ENCODE results near the gene FAM199X. TPM values are rescaled to one million over a fixed set of nuclear protein-coding genes. Genes with fewer than 3 reads are reported as not detected.

Gene FAM199X
- total RNA-seq, 1 donor from 2014 or later: 15.2 TPM

GRCh38 chrX:104141087-104141760 lies 25.0 kb upstream of the FAM199X start:
- Mint-ChIP-seq H3K27me3 (ENCODE audit: low read depth) (no peaks in the 10 kb centered on the region), H3K27ac (ENCODE audit: unreplicated experiment) (no peak overlapping the region), H3K36me3 (ENCODE audit: low read depth) (no peaks in the 10 kb centered on the region), H3K4me3 (ENCODE audit: unreplicated experiment) (no peak overlapping the region), H3K9me3 (ENCODE audit: low read depth) (no peaks in the 10 kb centered on the region), H3K4me1 (ENCODE audit: low read depth) (peaks cover 8% of the 10 kb centered on the region)
- DNase-seq (ENCODE audit: low spot score): no peak
- no peak for TF ChIP-seq CTCF (IDR thresholded peaks at IDR 0.05)

GRCh38 chrX:104151037-104151436 lies 15.2 kb upstream of the FAM199X start:
- no peak for TF ChIP-seq CTCF (IDR thresholded peaks at IDR 0.05)
- Mint-ChIP-seq H3K9me3 (ENCODE audit: low read depth) (no peaks in the 10 kb centered on the region), H3K36me3 (ENCODE audit: low read depth) (no peaks in the 10 kb centered on the region), H3K4me3 (ENCODE audit: unreplicated experiment) (no peak overlapping the region), H3K27me3 (ENCODE audit: low read depth) (no peaks in the 10 kb centered on the region), H3K4me1 (ENCODE audit: low read depth) (peaks cover under 1% of the 10 kb centered on the region), H3K27ac (ENCODE audit: unreplicated experiment) (no peak overlapping the region)
- DNase-seq (ENCODE audit: low spot score): no peak

- no peak for DNase-seq (ENCODE audit: low spot score)
- TF ChIP-seq CTCF (IDR thresholded peaks at IDR 0.05): no peak
- Mint-ChIP-seq H3K4me3 (ENCODE audit: unreplicated experiment) (peak within 1 kb of the TSS; percentile 89), H3K9me3 (ENCODE audit: low read depth) (no peaks in the 10 kb centered on the region), H3K27ac (ENCODE audit: unreplicated experiment) (peak within 1 kb of the TSS; percentile 98), H3K4me1 (ENCODE audit: low read depth) (peaks cover 5% of the 10 kb centered on the region), H3K36me3 (ENCODE audit: low read depth) (no peaks in the 10 kb centered on the region), H3K27me3 (ENCODE audit: low read depth) (no peaks in the 10 kb centered on the region)
Measured at GRCh38 chrX:104156630-104157529, 9.4 kb upstream of the FAM199X start, which contains the start of gene SLC25A53. Gene SLC25A53, minus strand, starts transcription at chrX:104157009. Its CDS starts 51,752 bp downstream, at chrX:104105257.

GRCh38 chrX:104166735-104167436 lies 633 bp downstream of the FAM199X start:
- no peaks in the 10 kb centered on the region for H3K9me3 Mint-ChIP-seq (ENCODE audit: low read depth)
- H3K4me3 Mint-ChIP-seq (ENCODE audit: unreplicated experiment): peak overlapping the region; percentile 74
- TF ChIP-seq CTCF (IDR thresholded peaks at IDR 0.05): no peak
- peak overlapping the region; percentile 3 for H3K27ac Mint-ChIP-seq (ENCODE audit: unreplicated experiment)
- H3K36me3 Mint-ChIP-seq (ENCODE audit: low read depth): no peaks in the 10 kb centered on the region
- peaks cover 23% of the 10 kb centered on the region for H3K4me1 Mint-ChIP-seq (ENCODE audit: low read depth)
- no peaks in the 10 kb centered on the region for H3K27me3 Mint-ChIP-seq (ENCODE audit: low read depth)
- no peak for DNase-seq (ENCODE audit: low spot score)

GRCh38 chrX:104168127-104168526 lies 1.9 kb downstream of the FAM199X start:
- DNase-seq (ENCODE audit: low spot score): no peak
- H3K9me3 Mint-ChIP-seq (ENCODE audit: low read depth): no peaks in the 10 kb centered on the region

More at GRCh38 chrX:104168127-104168526, 1.9 kb downstream of the FAM199X start:
- TF ChIP-seq CTCF (IDR thresholded peaks at IDR 0.05): no peak
- no peaks in the 10 kb centered on the region for H3K27me3 Mint-ChIP-seq (ENCODE audit: low read depth)
- H3K4me3 Mint-ChIP-seq (ENCODE audit: unreplicated experiment): peak overlapping the region; percentile 74
- H3K27ac Mint-ChIP-seq (ENCODE audit: unreplicated experiment): no peak overlapping the region
- no peaks in the 10 kb centered on the region for H3K36me3 Mint-ChIP-seq (ENCODE audit: low read depth)
- peaks cover 33% of the 10 kb centered on the region for H3K4me1 Mint-ChIP-seq (ENCODE audit: low read depth)

Measured in chondrocyte (in vitro differentiated cells).